HG03039 (cell line): Measurements from ENCODE around the gene ST6GALNAC4.
"Not testable (repeated sequence)": the region's sequence is repeated elsewhere in the genome, so short reads cannot be mapped to it uniquely, and the experiment has no call there.

Experiments
- ATAC-seq: cut with Tn5 transposase; IDR thresholded peaks from one replicate; pipeline ENCODE4 v1.9.1; 2021; ENCODE audit warnings: mild to moderate bottlenecking, moderate library complexity; ENCODE audit not compliant: unreplicated experiment

ST6GALNAC4 gene

GRCh38 chr9:127895811-127896210 lies 21.0 kb downstream of the ST6GALNAC4 start:
- no peak for ATAC-seq

- ATAC-seq: no peak
Measured at GRCh38 chr9:127893392-127893791, 23.4 kb downstream of the ST6GALNAC4 start.

- ATAC-seq: no peak
Measured at GRCh38 chr9:127892831-127893230, 24.0 kb downstream of the ST6GALNAC4 start.

GRCh38 chr9:127890053-127890452 lies 26.8 kb downstream of the ST6GALNAC4 start:
- ATAC-seq: no peak

- ATAC-seq: no peak
Measured at GRCh38 chr9:127887792-127888191, 29.0 kb downstream of the ST6GALNAC4 start.

- ATAC-seq: no peak
Measured at GRCh38 chr9:127886401-127886972, 30.4 kb downstream of the ST6GALNAC4 start.

GRCh38 chr9:127885508-127886281 lies 31.1 kb downstream of the ST6GALNAC4 start:
- no peak for ATAC-seq

GRCh38 chr9:127884976-127885490 lies 31.8 kb downstream of the ST6GALNAC4 start:
- ATAC-seq: no peak

- ATAC-seq: no peak
Measured at GRCh38 chr9:127884427-127884911, 32.4 kb downstream of the ST6GALNAC4 start.

- no peak for ATAC-seq
Measured at GRCh38 chr9:127883959-127884358, 32.9 kb downstream of the ST6GALNAC4 start.

- ATAC-seq: not testable (repeated sequence)
Measured at GRCh38 chr9:127881715-127882114, 35.1 kb downstream of the ST6GALNAC4 start.

GRCh38 chr9:127880143-127880542 lies 36.7 kb downstream of the ST6GALNAC4 start:
- no peak for ATAC-seq

GRCh38 chr9:127878652-127879390 lies 38.0 kb downstream of the ST6GALNAC4 start:
- ATAC-seq: no peak

- no peak for ATAC-seq
Measured at GRCh38 chr9:127878001-127878651, 38.7 kb downstream of the ST6GALNAC4 start.

GRCh38 chr9:127877566-127877998 lies 39.3 kb downstream of the ST6GALNAC4 start, which contains the start of gene AK1:
Gene AK1 (minus strand): TSS chr9:127877675. CDS start chr9:127874617, 3,058 bp downstream.
- no peak for ATAC-seq

GRCh38 chr9:127876764-127877562 lies 39.9 kb downstream of the ST6GALNAC4 start:
- ATAC-seq: no peak

- ATAC-seq: no peak
Measured at GRCh38 chr9:127876026-127876763, 40.6 kb downstream of the ST6GALNAC4 start.

GRCh38 chr9:127875306-127875966 lies 41.4 kb downstream of the ST6GALNAC4 start:
- ATAC-seq: no peak
